SK-N-MC (cell line): ENCODE data around the gene SPATA6L.

Experiments used
- DNase-seq: peaks from one replicate; pipeline ENCODE4 v3.0.0-alpha.2; 2011; ENCODE audit warnings: low read depth, low spot score
- H3K27ac ChIP-seq: fragments of 200-600 bp; sonication (generic); 2 replicates; pipeline ENCODE4 v1.5.1; 2016; ENCODE audit warnings: mixed run types
- H3K36me3 ChIP-seq: fragments of 200-600 bp; sonication (generic); 2 replicates; pipeline ENCODE4 v1.6.1; 2017; ENCODE audit warnings: antibody characterized with exemption, low read length, mixed read lengths; ENCODE audit not compliant: insufficient read depth
- H3K4me3 ChIP-seq: fragments of 200-600 bp; sonication (generic); 2 replicates; pipeline ENCODE4 v1.5.1; 2016
- H3K9ac ChIP-seq: fragments of 200-600 bp; sonication (generic); 2 replicates; pipeline ENCODE4 v1.8.0; 2017; ENCODE audit warnings: mixed run types, mixed read lengths; ENCODE audit not compliant: insufficient read length
- H3K9me3 ChIP-seq: fragments of 200-600 bp; sonication (generic); 2 replicates; pipeline ENCODE4 v1.6.1; 2017; ENCODE audit warnings: low read depth, mild to moderate bottlenecking, antibody characterized with exemption, low read length, moderate library complexity, mixed read lengths
- EZH2 ChIP-seq: fragments of 200-600 bp; sonication (generic); IDR thresholded peaks from one replicate; pipeline ENCODE4 v1.6.1; 2017; ENCODE audit warnings: antibody characterized with exemption
- FOXP2 ChIP-seq: optimal IDR thresholded peaks from 2 replicates; pipeline ENCODE3; 2011; ENCODE audit warnings: mild to moderate bottlenecking, moderate library complexity; ENCODE audit not compliant: insufficient read depth; ENCODE audit errors: extremely low read length, control extremely low read depth
- POLR2AphosphoS5 ChIP-seq: IDR thresholded peaks from 2 replicates; pipeline ENCODE4 v1.6.1; 2012; ENCODE audit warnings: mild to moderate bottlenecking, low read depth, low read length, borderline replicate concordance

Gene SPATA6L

DNA sequence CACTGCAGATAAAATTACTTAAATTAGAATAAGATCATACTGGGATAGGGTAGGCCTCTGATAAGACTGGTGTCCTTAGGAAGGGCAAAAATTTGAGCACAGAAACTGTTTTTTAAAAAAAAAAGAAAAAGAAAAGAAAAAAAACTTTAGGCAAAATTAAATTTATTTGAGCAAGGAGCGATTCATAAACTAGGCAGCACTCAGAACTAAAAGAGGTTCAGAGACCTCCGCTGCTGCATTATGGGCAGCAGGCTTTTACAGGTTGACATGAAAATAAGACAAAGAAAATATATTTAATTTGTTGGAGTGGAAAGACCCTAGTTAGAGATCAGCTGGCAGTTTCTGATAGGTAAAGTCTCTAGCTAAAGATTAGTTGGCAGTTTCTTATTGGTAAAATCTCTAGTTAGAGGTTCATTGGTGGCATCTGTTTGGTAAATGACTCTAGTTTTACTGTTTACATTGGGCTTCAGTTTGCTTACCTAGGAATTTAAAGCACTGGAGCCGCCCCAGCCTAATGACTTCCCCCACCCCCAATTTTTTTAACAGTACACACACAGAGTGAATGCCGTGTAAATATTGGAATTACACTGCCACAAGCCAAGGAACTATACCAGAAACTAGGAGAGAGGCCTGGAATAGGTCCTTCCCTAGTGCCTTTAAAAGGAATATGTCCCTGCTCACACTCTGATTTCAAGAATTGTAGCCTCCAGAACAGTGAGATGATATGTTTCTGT, 8.7 kb downstream of the SPATA6L start:
- peak overlapping the region; percentile 61; the same call in 1 of the 2 replicates for H3K4me3 ChIP-seq
- DNase-seq: no peak
- H3K36me3 ChIP-seq: peaks cover 41% of the 10 kb centered on the region
- peak overlapping the region; percentile 76 for H3K9ac ChIP-seq
- peak overlapping the region; percentile 99 for H3K27ac ChIP-seq
- TF ChIP-seq FOXP2: no peak
- no peak for TF ChIP-seq POLR2AphosphoS5
- no peak for TF ChIP-seq EZH2
- H3K9me3 ChIP-seq: peaks cover 12% of the 10 kb centered on the region; the same call in 1 of the 2 replicates

DNA sequence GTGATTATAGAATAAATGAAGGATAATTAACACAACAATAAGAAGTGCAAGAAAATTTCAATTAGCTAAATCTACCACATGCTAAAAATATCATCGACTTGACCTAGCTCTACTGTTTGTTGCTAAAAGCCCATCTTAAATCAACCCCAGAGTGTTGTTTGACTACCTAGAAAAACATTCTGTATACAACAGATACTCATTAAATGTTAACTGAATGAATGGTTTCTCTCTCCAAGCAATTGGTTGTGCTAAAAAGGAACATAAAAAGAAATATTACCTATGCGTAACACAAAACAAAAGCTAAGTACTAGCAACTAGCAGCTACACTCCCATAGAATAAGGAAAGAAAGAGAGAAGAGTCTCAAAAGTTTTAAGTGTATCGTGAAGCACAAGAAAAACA, 9.7 kb downstream of the SPATA6L start:
- H3K27ac ChIP-seq: peak overlapping the region; percentile 99
- H3K9ac ChIP-seq: peak overlapping the region; percentile 76
- DNase-seq: no peak
- H3K9me3 ChIP-seq: peaks cover 12% of the 10 kb centered on the region; the same call in 1 of the 2 replicates
- H3K36me3 ChIP-seq: peaks cover 51% of the 10 kb centered on the region
- H3K4me3 ChIP-seq: peak overlapping the region; percentile 61
- TF ChIP-seq FOXP2 (no peak), POLR2AphosphoS5 (peak; percentile 42; the same call in 1 of the 2 replicates)

DNA sequence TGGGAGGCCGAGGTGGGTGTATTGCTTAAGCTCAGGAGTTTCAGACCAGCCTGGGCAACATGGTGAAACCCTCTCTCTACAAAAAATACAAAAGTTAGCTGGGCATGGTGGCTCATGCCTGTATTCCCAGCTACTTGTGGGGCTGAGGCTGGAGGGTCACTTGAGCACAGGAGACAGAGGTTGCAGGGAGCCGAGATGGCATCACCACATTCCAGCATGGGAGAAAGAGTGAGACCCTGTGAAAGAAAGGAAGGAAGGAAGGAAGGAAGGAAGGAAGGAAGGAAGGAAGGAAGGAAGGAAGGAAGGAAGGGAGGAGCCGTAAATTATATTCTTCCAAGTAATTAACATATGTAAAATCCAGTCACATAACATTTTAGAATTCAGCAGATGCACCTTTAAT, 10.1 kb downstream of the SPATA6L start:
- H3K4me3 ChIP-seq: peak overlapping the region; percentile 62
- H3K9ac ChIP-seq: peak overlapping the region; percentile 91
- TF ChIP-seq POLR2AphosphoS5: peak; percentile 31; the same call in 1 of the 2 replicates
- DNase-seq: peak; percentile 98
- H3K27ac ChIP-seq: peak overlapping the region; percentile 99
- peaks cover 12% of the 10 kb centered on the region; the same call in 1 of the 2 replicates for H3K9me3 ChIP-seq
- peaks cover 55% of the 10 kb centered on the region for H3K36me3 ChIP-seq

DNA sequence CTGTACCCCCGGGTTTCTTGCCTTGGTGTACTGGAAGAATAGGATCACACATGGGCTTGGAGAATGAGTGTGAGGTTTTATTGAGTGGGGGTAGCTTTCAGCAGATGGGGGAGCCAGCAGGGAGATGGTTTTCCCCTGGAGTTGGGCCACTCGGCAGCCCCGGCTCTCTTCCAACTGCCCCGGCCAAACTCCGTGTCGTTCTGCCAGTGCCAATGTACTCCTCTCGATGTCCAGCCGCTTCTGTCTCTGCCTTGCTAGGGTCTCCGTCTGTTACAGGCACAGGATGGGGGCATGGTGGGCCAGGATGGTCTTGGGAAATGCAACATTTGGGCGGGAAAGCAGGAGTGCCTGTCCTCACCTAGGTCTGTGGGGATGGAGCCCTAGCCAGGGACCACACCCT, 11.7 kb downstream of the SPATA6L start:
- no peak for DNase-seq
- H3K9ac ChIP-seq: no peak overlapping the region
- TF ChIP-seq POLR2AphosphoS5 (no peak), EZH2 (no peak), FOXP2 (no peak)
- H3K27ac ChIP-seq: peak overlapping the region; percentile 99
- H3K36me3 ChIP-seq: peaks cover 71% of the 10 kb centered on the region
- peaks cover 12% of the 10 kb centered on the region; the same call in 1 of the 2 replicates for H3K9me3 ChIP-seq
- H3K4me3 ChIP-seq: no peak overlapping the region

GRCh38 chr9:4654084-4654483, 12.2 kb downstream of the SPATA6L start:
- Histone ChIP-seq H3K27ac (peak overlapping the region; percentile 99), H3K9ac (no peak overlapping the region), H3K36me3 (peaks cover 76% of the 10 kb centered on the region), H3K4me3 (no peak overlapping the region), H3K9me3 (peaks cover 12% of the 10 kb centered on the region; the same call in 1 of the 2 replicates)
- no peak for DNase-seq
- TF ChIP-seq EZH2: no peak
- no peak for TF ChIP-seq FOXP2
- TF ChIP-seq POLR2AphosphoS5: no peak

GRCh38 chr9:4642351-4642750, 23.9 kb downstream of the SPATA6L start:
- peak overlapping the region; percentile 65 for H3K27ac ChIP-seq
- TF ChIP-seq FOXP2 (no peak), POLR2AphosphoS5 (no peak)
- DNase-seq: no peak
- H3K4me3 ChIP-seq: no peak overlapping the region
- no peaks in the 10 kb centered on the region for H3K9me3 ChIP-seq
- peaks cover 8% of the 10 kb centered on the region; the same call in 1 of the 2 replicates for H3K36me3 ChIP-seq
- no peak overlapping the region for H3K9ac ChIP-seq

DNA sequence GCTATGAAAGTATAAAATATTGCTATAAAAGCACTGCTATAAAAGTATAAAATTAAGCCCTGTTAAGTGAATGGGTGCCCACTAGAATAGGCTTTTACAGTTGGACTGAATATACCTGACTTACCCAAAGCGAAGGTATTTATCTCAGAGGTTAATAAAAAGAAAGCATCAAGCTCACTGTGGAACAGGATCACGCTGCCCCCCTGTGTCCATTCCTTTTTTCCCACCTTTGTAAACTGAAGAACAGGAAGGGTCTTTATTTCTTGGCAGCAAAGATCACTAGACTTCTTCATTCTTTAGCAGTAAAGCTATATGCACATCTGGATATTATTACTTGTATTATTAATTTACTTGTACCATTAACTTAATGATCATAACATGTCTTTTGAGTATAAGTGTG, 26.3 kb downstream of the SPATA6L start:
- no peak for DNase-seq
- peaks cover 2% of the 10 kb centered on the region; the same call in 1 of the 2 replicates for H3K36me3 ChIP-seq
- TF ChIP-seq POLR2AphosphoS5: no peak
- TF ChIP-seq EZH2: no peak
- no peak for TF ChIP-seq FOXP2
- no peak overlapping the region for H3K4me3 ChIP-seq
- H3K27ac ChIP-seq: peak overlapping the region; percentile 69
- peak overlapping the region; percentile 45 for H3K9ac ChIP-seq
- H3K9me3 ChIP-seq: no peaks in the 10 kb centered on the region

- Histone ChIP-seq H3K9me3 (no peaks in the 10 kb centered on the region), H3K9ac (no peak overlapping the region), H3K27ac (peak overlapping the region; percentile 69; the same call in 1 of the 2 replicates), H3K36me3 (no peaks in the 10 kb centered on the region; the same call in 1 of the 2 replicates), H3K4me3 (no peak overlapping the region)
- no peak for DNase-seq
- TF ChIP-seq FOXP2 (no peak), POLR2AphosphoS5 (no peak), EZH2 (no peak)
Measured at GRCh38 chr9:4639420-4639819, 26.9 kb downstream of the SPATA6L start.

GRCh38 chr9:4638968-4639367, 27.3 kb downstream of the SPATA6L start:
- H3K4me3 ChIP-seq: no peak overlapping the region
- 0 out of 2 replicates have a peak overlapping the region, but pooled peaks have one; percentile 69 for H3K27ac ChIP-seq
- DNase-seq: no peak
- no peaks in the 10 kb centered on the region for H3K9me3 ChIP-seq
- no peak overlapping the region for H3K9ac ChIP-seq
- no peaks in the 10 kb centered on the region; the same call in 1 of the 2 replicates for H3K36me3 ChIP-seq
- no peak for TF ChIP-seq EZH2
- no peak for TF ChIP-seq FOXP2
- TF ChIP-seq POLR2AphosphoS5: no peak
